Astrocyte (in vitro differentiated cells and primary cell): ENCODE data around the gene EMP1. TPM values are rescaled to one million over a fixed set of nuclear protein-coding genes. Genes with fewer than 3 reads are reported as not detected.
"Not testable (repeated sequence)": the region's sequence is repeated elsewhere in the genome, so short reads cannot be mapped to it uniquely, and the experiment has no call there.

ENCODE experiments used
- DNase-seq: peaks from one replicate; pipeline ENCODE4 v3.0.0-alpha.2; 2010; ENCODE audit warnings: low read depth
- FAIRE-seq: peaks from 2 replicates; lab custom pipeline; 2011; peaks lifted over from hg19 to GRCh38; lab: Jason Lieb, UNC
- H2AFZ ChIP-seq: 2 replicates; pipeline ENCODE4 v1.6.0; 2012; ENCODE audit warnings: low read depth, low read length, inconsistent platforms
- H3K27ac ChIP-seq: 2 replicates; pipeline ENCODE4 v1.5.1; 2011; ENCODE audit warnings: low read depth, low read length, inconsistent platforms
- H3K27me3 ChIP-seq: 2 replicates; pipeline ENCODE4 v1.6.0; 2011; ENCODE audit warnings: low read length, inconsistent platforms; ENCODE audit not compliant: insufficient read depth
- H3K36me3 ChIP-seq: 2 replicates; pipeline ENCODE4 v1.5.1; 2011; ENCODE audit warnings: low read length, inconsistent platforms; ENCODE audit not compliant: insufficient read depth
- H3K4me1 ChIP-seq: 2 replicates; pipeline ENCODE4 v1.5.1; 2011; ENCODE audit warnings: low read length, inconsistent platforms; ENCODE audit not compliant: insufficient read depth
- H3K4me2 ChIP-seq: 2 replicates; pipeline ENCODE4 v1.6.0; 2012; ENCODE audit warnings: low read length, inconsistent platforms
- H3K4me3 ChIP-seq: 2 replicates; pipeline ENCODE4 v1.5.1; 2011; ENCODE audit warnings: low read depth, mild to moderate bottlenecking, low read length, inconsistent platforms; ENCODE audit not compliant: insufficient read depth
- H3K79me2 ChIP-seq: 2 replicates; pipeline ENCODE4 v1.6.0; 2012; ENCODE audit warnings: mild to moderate bottlenecking, low read length, inconsistent platforms; ENCODE audit not compliant: insufficient read depth
- H3K9ac ChIP-seq: 2 replicates; pipeline ENCODE4 v1.6.0; 2012; ENCODE audit warnings: mild to moderate bottlenecking, low read length, inconsistent platforms
- H3K9me3 ChIP-seq: 2 replicates; pipeline ENCODE4 v1.5.1; 2012; ENCODE audit warnings: low read depth, mild to moderate bottlenecking, low read length, inconsistent platforms; ENCODE audit not compliant: insufficient read depth
- H4K20me1 ChIP-seq: 2 replicates; pipeline ENCODE4 v1.6.0; 2012; ENCODE audit warnings: low read length, inconsistent platforms; ENCODE audit not compliant: insufficient read depth
- H3K27ac Mint-ChIP-seq: one replicate; pipeline ENCODE4 v1.8.0; 2021; ENCODE audit warnings: mild to moderate bottlenecking, mixed read lengths; ENCODE audit not compliant: unreplicated experiment
- H3K27me3 Mint-ChIP-seq: one replicate; pipeline ENCODE4 v1.8.0; 2021; ENCODE audit warnings: low read depth, mixed read lengths; ENCODE audit not compliant: unreplicated experiment
- H3K36me3 Mint-ChIP-seq: one replicate; pipeline ENCODE4 v1.8.0; 2021; ENCODE audit warnings: low read depth, mixed read lengths; ENCODE audit not compliant: unreplicated experiment
- H3K4me1 Mint-ChIP-seq: one replicate; pipeline ENCODE4 v1.8.0; 2021; ENCODE audit warnings: low read depth, mixed read lengths; ENCODE audit not compliant: unreplicated experiment
- H3K4me3 Mint-ChIP-seq: one replicate; pipeline ENCODE4 v1.8.0; 2021; ENCODE audit warnings: mild to moderate bottlenecking, moderate library complexity, mixed read lengths; ENCODE audit not compliant: unreplicated experiment
- H3K9me3 Mint-ChIP-seq: one replicate; pipeline ENCODE4 v1.8.0; 2021; ENCODE audit warnings: mild to moderate bottlenecking, mixed read lengths; ENCODE audit not compliant: unreplicated experiment
- CTCF ChIP-seq: IDR thresholded peaks from 2 replicates; pipeline ENCODE4 v1.5.1; 2011; ENCODE audit warnings: low read depth, mild to moderate bottlenecking, inconsistent platforms, low read length, moderate library complexity; ENCODE audit not compliant: insufficient read depth
- EZH2 ChIP-seq: IDR thresholded peaks from 2 replicates; pipeline ENCODE4 v1.6.1; 2012; ENCODE audit warnings: mild to moderate bottlenecking, low read length, inconsistent platforms; ENCODE audit not compliant: insufficient read depth
- total RNA-seq: library from RNA; stranded (reverse); gene quantifications from 2 replicates; pipeline ENCODE4 v1.2.1, GENCODE V29; 2021

Gene EMP1
- total RNA-seq, 1 donor from 2014 or later, result 71.7 TPM

GRCh38 chr12:13258717-13259119 is 62.2 kb downstream of the EMP1 start:
- Histone ChIP-seq H3K27ac (no peak overlapping the region), H3K36me3 (no peaks in the 10 kb centered on the region), H3K79me2 (no peaks in the 10 kb centered on the region), H3K4me3 (no peak overlapping the region), H3K9ac (no peak overlapping the region), H3K27me3 (no peaks in the 10 kb centered on the region), H3K4me2 (no peak overlapping the region), H3K4me1 (peaks cover 4% of the 10 kb centered on the region), H3K9me3 (no peaks in the 10 kb centered on the region), H2AFZ (no peak overlapping the region), H4K20me1 (no peaks in the 10 kb centered on the region)
- H3K4me1 Mint-ChIP-seq, result peaks cover 16% of the 10 kb centered on the region
- H3K27me3 Mint-ChIP-seq, result no peaks in the 10 kb centered on the region
- no peak for TF ChIP-seq EZH2
- TF ChIP-seq CTCF, result no peak
- no peaks in the 10 kb centered on the region for H3K36me3 Mint-ChIP-seq
- no peak overlapping the region for H3K27ac Mint-ChIP-seq
- DNase-seq (no peak), FAIRE-seq (no peak)
- H3K4me3 Mint-ChIP-seq, result no peak overlapping the region
- H3K9me3 Mint-ChIP-seq, result peaks cover 5% of the 10 kb centered on the region

- H3K4me1 ChIP-seq, H3K27me3 ChIP-seq, H3K79me2 ChIP-seq, H3K27ac Mint-ChIP-seq, H3K9ac ChIP-seq, H3K9me3 Mint-ChIP-seq, H3K4me3 Mint-ChIP-seq, DNase-seq, FAIRE-seq, H3K4me2 ChIP-seq, H3K9me3 ChIP-seq, H3K36me3 Mint-ChIP-seq, H4K20me1 ChIP-seq, H3K27me3 Mint-ChIP-seq, H3K27ac ChIP-seq, H3K36me3 ChIP-seq, H2AFZ ChIP-seq, H3K4me3 ChIP-seq: not testable (repeated sequence)
- peaks cover 16% of the 10 kb centered on the region for H3K4me1 Mint-ChIP-seq
Measured at GRCh38 chr12:13259625-13260024, 63.1 kb downstream of the EMP1 start.

- H3K27me3 Mint-ChIP-seq, H3K9me3 ChIP-seq, H3K27ac Mint-ChIP-seq: not testable (repeated sequence)
Measured at GRCh38 chr12:13267826-13268225, 71.3 kb downstream of the EMP1 start.

DNA sequence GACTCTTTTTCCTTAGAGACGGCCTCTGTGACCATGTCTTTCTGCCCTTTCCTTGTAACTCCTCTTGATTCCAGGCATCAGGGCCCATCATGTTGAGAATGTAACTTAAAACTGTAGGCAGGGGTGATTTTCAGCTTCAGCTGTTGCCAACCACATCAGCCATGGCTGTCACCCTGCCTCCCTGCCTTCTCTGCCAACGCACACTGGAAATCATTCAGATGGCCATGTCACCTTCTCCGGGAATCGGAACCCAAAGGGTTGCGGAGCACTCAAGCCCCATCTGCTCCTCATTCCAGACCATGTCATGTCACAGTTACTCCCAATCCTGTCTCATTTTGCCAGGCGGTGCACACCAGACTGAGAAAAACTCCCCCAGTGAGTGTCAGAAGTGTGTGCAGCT is 72.1 kb downstream of the EMP1 start:
- H3K4me1 Mint-ChIP-seq, result no peaks in the 10 kb centered on the region
- no peaks in the 10 kb centered on the region for H3K9me3 ChIP-seq
- peaks cover 7% of the 10 kb centered on the region for H3K27me3 Mint-ChIP-seq
- no peak overlapping the region for H3K4me3 Mint-ChIP-seq
- H3K27me3 ChIP-seq, result peaks cover 6% of the 10 kb centered on the region
- no peak for TF ChIP-seq EZH2
- no peak for TF ChIP-seq CTCF
- DNase-seq (no peak), FAIRE-seq (no peak)
- no peaks in the 10 kb centered on the region for H3K36me3 Mint-ChIP-seq
- H2AFZ ChIP-seq, result no peak overlapping the region
- H3K36me3 ChIP-seq, result no peaks in the 10 kb centered on the region
- no peaks in the 10 kb centered on the region for H4K20me1 ChIP-seq
- no peaks in the 10 kb centered on the region for H3K79me2 ChIP-seq
- H3K4me1 ChIP-seq, result no peaks in the 10 kb centered on the region
- no peak overlapping the region for H3K27ac Mint-ChIP-seq
- H3K9ac ChIP-seq, result no peak overlapping the region
- no peak overlapping the region for H3K4me3 ChIP-seq
- H3K9me3 Mint-ChIP-seq, result peaks cover 2% of the 10 kb centered on the region
- no peak overlapping the region for H3K4me2 ChIP-seq
- H3K27ac ChIP-seq, result no peak overlapping the region

More at GRCh38 chr12:13267826-13268225, 71.3 kb downstream of the EMP1 start:
- H3K36me3 ChIP-seq, H3K36me3 Mint-ChIP-seq, H2AFZ ChIP-seq, H3K4me2 ChIP-seq, H4K20me1 ChIP-seq, FAIRE-seq, H3K27me3 ChIP-seq, H3K27ac ChIP-seq, H3K9ac ChIP-seq, H3K4me3 Mint-ChIP-seq, DNase-seq, H3K79me2 ChIP-seq, H3K4me3 ChIP-seq, H3K9me3 Mint-ChIP-seq, H3K4me1 Mint-ChIP-seq, H3K4me1 ChIP-seq: not testable (repeated sequence)
